Transverse colon (tissue), 4 donors: ENCODE data around the gene LPCAT4. TPM values are rescaled to one million over a fixed set of nuclear protein-coding genes. Genes with fewer than 3 reads are reported as not detected.

Experiments
- DNase-seq: peaks from one replicate; pipeline ENCODE4 v3.0.0-alpha.2; 2019
- H3K27ac ChIP-seq, 4 donors: fragments of 200-600 bp; sonication (generic); 2 replicates each; pipeline ENCODE4 v1.5.1; 2016 to 2018; ENCODE audit warnings: inconsistent platforms in 4 of 4
- H3K27me3 ChIP-seq: fragments of 200-600 bp; sonication (generic); 2 replicates; pipeline ENCODE4 v1.5.1; 2017; ENCODE audit warnings: inconsistent platforms
- H3K36me3 ChIP-seq, 4 donors: fragments of 200-600 bp; sonication (generic); 2 replicates each; pipeline ENCODE4 v1.5.1; 2017 to 2019; ENCODE audit warnings: inconsistent platforms in 4 of 4
- H3K4me1 ChIP-seq, 4 donors: fragments of 200-600 bp; sonication (generic); 2 replicates each; pipeline ENCODE4 v1.5.1; 2017 to 2020; ENCODE audit warnings: inconsistent platforms in 4 of 4
- H3K4me3 ChIP-seq, 4 donors: fragments of 200-600 bp; sonication (generic); 1 replicate in 1 of 4; 2 replicates in 3 of 4; pipeline versions ENCODE4 v1.5.1 to v1.6.1; 2017 to 2019; ENCODE audit warnings: inconsistent platforms in 4 of 4
- H3K9me3 ChIP-seq, 2 donors: fragments of 200-600 bp; sonication (generic); 2 replicates each; pipeline ENCODE4 v1.5.1; 2017 to 2019; ENCODE audit warnings: inconsistent platforms in 2 of 2
- CTCF ChIP-seq, 5 experiments: fragments of 200-600 bp in 3 of 5; fragments of 450-650 bp in 2 of 5; sonication (generic) in 3 of 5; IDR thresholded peaks; 1 replicate in 2 of 5; 2 replicates in 3 of 5; pipeline ENCODE4 v1.5.1; 2016 to 2017; ENCODE audit warnings: antibody characterized with exemption in 5 of 5, inconsistent platforms in 3 of 5, mild to moderate bottlenecking in 2 of 5, moderate library complexity in 1 of 5
- EP300 ChIP-seq: sonication (generic); formaldehyde crosslinking; IDR thresholded peaks from one replicate; pipeline ENCODE4 v1.6.1; 2017; ENCODE audit warnings: antibody characterized with exemption, low read depth
- POLR2A ChIP-seq: fragments of 450-650 bp; IDR thresholded peaks from one replicate; pipeline ENCODE4 v1.6.1; 2016; ENCODE audit warnings: antibody characterized with exemption, mild to moderate bottlenecking, moderate library complexity
- POLR2AphosphoS5 ChIP-seq, 3 donors: sonication (generic); formaldehyde crosslinking; IDR thresholded peaks; one replicate each; pipeline ENCODE4 v1.6.1; 2016; ENCODE audit warnings: antibody characterized with exemption in 3 of 3
- WGBS, 2 donors: methylation state at CpG; one replicate each; pipeline ENCODE4 v1.1.5; 2018; ENCODE audit warnings: low coverage in 1 of 2; 5-methylcytosine and 5-hydroxymethylcytosine counted together
- in situ Hi-C, 4 donors: fragments of 200-750 bp; cut with MboI; loops; one replicate each; pipeline versions ENCODE4 v1.15.0 to v1.15.1; 2017; ENCODE audit warnings: low sequenced_read_pairs in 3 of 4, low pct_ligation_motif_present in 1 of 4, low pct_unique_long_range_greater_than_20kb in 1 of 4
- intact Hi-C: fragments of 100-400 bp; cut with DNase I; formaldehyde crosslinking; loops from one replicate; pipeline ENCODE4 v1.15.1; 2023; ENCODE audit warnings: low total_unique reads
- total RNA-seq, 4 donors: library from RNA; depleted of rRNA; stranded (reverse); fragments of >200 nt; gene quantifications; one replicate each; pipeline ENCODE4 v1.1.0, GENCODE V29; 2016

Gene LPCAT4
- total RNA-seq, 4 donors from 2014 or later = 109 to 380 (median 143) TPM

- in situ Hi-C loops = loop anchor here in 2 of 4 donors (10.0 to 25.0 kb wide), 2 partner anchors 97 to 254 kb away; no protein-coding TSS in a partner anchor
Measured at GRCh38 chr15:34341381-34342212, 25.4 kb downstream of the LPCAT4 start.

DNA sequence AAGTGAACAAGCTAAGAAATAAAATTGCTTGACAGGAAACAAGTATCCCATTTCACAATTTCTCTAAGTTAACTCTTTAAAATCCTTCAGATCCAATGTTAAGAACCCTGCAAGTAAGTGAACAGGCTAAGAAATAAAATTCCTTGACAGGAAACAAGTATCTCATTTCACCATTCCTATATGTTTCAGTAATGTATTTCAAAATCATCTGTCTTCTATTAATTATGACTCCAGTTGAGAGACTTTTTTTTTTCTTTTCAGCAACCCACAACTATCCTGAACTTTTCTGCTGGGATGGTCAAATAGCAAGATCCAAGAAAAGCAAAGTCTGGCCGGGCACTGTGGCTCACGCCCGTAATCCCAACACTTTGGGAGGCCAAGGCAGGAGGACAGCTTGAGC, 27.1 kb downstream of the LPCAT4 start:
- in situ Hi-C loops (loop anchor here in 2 of 4 donors (10.0 to 25.0 kb wide), 2 partner anchors 95 to 253 kb away; no protein-coding TSS in a partner anchor), intact Hi-C loops (loop anchor here (10.0 kb wide), 1 partner anchor 235 kb away; the partner anchor contains the start of genes EMC7 and PGBD4)
- 90 to 95% methylated on average over 3 of the region's 3 CpGs for WGBS, 2 donors

More at GRCh38 chr15:34341381-34342212, 25.4 kb downstream of the LPCAT4 start:
- no peak for DNase-seq
- H3K9me3 ChIP-seq = no peaks in the 10 kb centered on the region
- intact Hi-C loops = loop anchor here (10.0 kb wide), 1 partner anchor 237 kb away; the partner anchor contains the start of genes EMC7 and PGBD4
- no peaks in the 10 kb centered on the region for H3K27me3 ChIP-seq
- peak overlapping the region in 3 of 4 donors; percentile 75 to 98 (median 97) for H3K4me3 ChIP-seq
- 93 to 94% methylated on average over 15 of the region's 15 CpGs for WGBS, 2 donors
- no peak for TF ChIP-seq POLR2A
- TF ChIP-seq EP300 = no peak
- no peaks in the 10 kb centered on the region for H3K36me3 ChIP-seq
- H3K4me1 ChIP-seq = peaks cover 4 to 31% (median 10%) of the 10 kb centered on the region in 4 donors
- H3K27ac ChIP-seq = peak overlapping the region in 2 of 4 donors; percentile 99

GRCh38 chr15:34338347-34338746, 28.6 kb downstream of the LPCAT4 start:
- no peak for DNase-seq
- no peaks in the 10 kb centered on the region for H3K36me3 ChIP-seq
- no peaks in the 10 kb centered on the region for H3K27me3 ChIP-seq
- no peaks in the 10 kb centered on the region for H3K9me3 ChIP-seq
- in situ Hi-C loops (loop anchor here in 1 of 4 donors (25.0 kb wide), 1 partner anchor 251 kb away; no protein-coding TSS in a partner anchor), intact Hi-C loops (no loop called here)
- peak overlapping the region; percentile 88 to 96 (median 90) for H3K27ac ChIP-seq
- peak overlapping the region in 3 of 4 donors; percentile 68 to 75 (median 73) for H3K4me3 ChIP-seq
- TF ChIP-seq CTCF (IDR thresholded peaks at IDR 0.05) (no peak), EP300 (no peak)
- peaks cover 4 to 46% (median 11%) of the 10 kb centered on the region in 4 donors for H3K4me1 ChIP-seq
- 82 to 89% methylated on average over 15 to 16 of the region's 16 CpGs for WGBS, 2 donors

More for the DNA sequence above, 27.1 kb downstream of the LPCAT4 start:
- H3K4me3 ChIP-seq = no peak overlapping the region
- no peaks in the 10 kb centered on the region for H3K27me3 ChIP-seq
- no peak overlapping the region for H3K27ac ChIP-seq
- peaks cover 4 to 42% (median 11%) of the 10 kb centered on the region in 4 donors for H3K4me1 ChIP-seq
- no peak for DNase-seq
- no peaks in the 10 kb centered on the region for H3K36me3 ChIP-seq
- TF ChIP-seq POLR2AphosphoS5 (IDR thresholded peaks at IDR 0.05) (no peak), CTCF (IDR thresholded peaks at IDR 0.05) (no peak)
- H3K9me3 ChIP-seq = no peaks in the 10 kb centered on the region

GRCh38 chr15:34337557-34338306, 29.3 kb downstream of the LPCAT4 start, which contains the start of gene SLC12A6:
Gene SLC12A6, minus strand, starts transcription at chr15:34337781. Its CDS starts 1,101 bp downstream, at chr15:34336680.
- peak within 1 kb of the TSS; percentile 88 to 96 (median 90) for H3K27ac ChIP-seq
- WGBS, 2 donors = 0% methylated on average over 54 of the region's 78 CpGs; no CpG with 5 or more reads in 1 of the 2 donors
- peaks cover 4 to 46% (median 11%) of the 10 kb centered on the region in 4 donors for H3K4me1 ChIP-seq
- H3K4me3 ChIP-seq = peak within 1 kb of the TSS; percentile 68 to 98 (median 74)
- H3K36me3 ChIP-seq = no peaks in the 10 kb centered on the region
- TF ChIP-seq POLR2AphosphoS5 (IDR thresholded peaks at IDR 0.05) = peak; percentile 38 to 88 (median 88)
- peak; percentile 69 for TF ChIP-seq POLR2A
- no peak for TF ChIP-seq CTCF (IDR thresholded peaks at IDR 0.05)
- no peak for TF ChIP-seq EP300
- in situ Hi-C loops (loop anchor here in 1 of 4 donors (25.0 kb wide), 1 partner anchor 250 kb away; no protein-coding TSS in a partner anchor), intact Hi-C loops (no loop called here)
- DNase-seq = peak; percentile 94
- no peaks in the 10 kb centered on the region for H3K9me3 ChIP-seq
- H3K27me3 ChIP-seq = no peaks in the 10 kb centered on the region
